ENCODE measurements around the gene GATB.

DNA sequence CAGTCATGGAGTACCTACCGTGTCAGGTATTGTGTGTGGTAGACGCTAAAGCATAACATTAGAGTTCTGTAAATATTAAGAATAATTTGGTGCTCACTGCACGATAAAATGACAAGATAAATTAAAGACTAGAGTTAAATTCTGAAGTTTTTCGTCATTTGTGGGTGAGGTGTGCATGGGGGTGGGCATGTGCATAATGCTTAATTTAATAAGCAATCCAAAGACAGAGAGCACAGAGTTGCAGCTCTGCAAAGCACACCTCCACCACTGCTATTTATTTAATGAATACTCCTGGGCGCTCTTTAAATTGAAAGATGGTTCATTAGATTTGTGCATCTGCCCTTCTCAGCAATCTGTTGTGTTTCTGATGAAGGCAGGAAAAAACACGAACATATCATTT lies 62.6 kb downstream of the GATB start:
- no peak for TF ChIP-seq MYC (IDR thresholded peaks at IDR 0.05; ENCODE audit: low read depth, low read length)
- TF ChIP-seq, protein P1, sequence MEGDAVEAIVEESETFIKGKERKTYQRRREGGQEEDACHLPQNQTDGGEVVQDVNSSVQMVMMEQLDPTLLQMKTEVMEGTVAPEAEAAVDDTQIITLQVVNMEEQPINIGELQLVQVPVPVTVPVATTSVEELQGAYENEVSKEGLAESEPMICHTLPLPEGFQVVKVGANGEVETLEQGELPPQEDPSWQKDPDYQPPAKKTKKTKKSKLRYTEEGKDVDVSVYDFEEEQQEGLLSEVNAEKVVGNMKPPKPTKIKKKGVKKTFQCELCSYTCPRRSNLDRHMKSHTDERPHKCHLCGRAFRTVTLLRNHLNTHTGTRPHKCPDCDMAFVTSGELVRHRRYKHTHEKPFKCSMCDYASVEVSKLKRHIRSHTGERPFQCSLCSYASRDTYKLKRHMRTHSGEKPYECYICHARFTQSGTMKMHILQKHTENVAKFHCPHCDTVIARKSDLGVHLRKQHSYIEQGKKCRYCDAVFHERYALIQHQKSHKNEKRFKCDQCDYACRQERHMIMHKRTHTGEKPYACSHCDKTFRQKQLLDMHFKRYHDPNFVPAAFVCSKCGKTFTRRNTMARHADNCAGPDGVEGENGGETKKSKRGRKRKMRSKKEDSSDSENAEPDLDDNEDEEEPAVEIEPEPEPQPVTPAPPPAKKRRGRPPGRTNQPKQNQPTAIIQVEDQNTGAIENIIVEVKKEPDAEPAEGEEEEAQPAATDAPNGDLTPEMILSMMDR (IDR thresholded peaks at IDR 0.05; ENCODE audit: low read depth, low read length), result no peak
- no peak for TF ChIP-seq POLR2A (IDR thresholded peaks at IDR 0.05; ENCODE audit: extremely low read depth, insufficient read length)

All from NB4 (cell line).